SK-N-SH treated with all-trans-retinoic acid at 6 μM for 48 hours (cell line): ENCODE measurements around the gene TRIM71.

Experiments
- ATAC-seq: fragments of 200-7000 bp; cut with Tn5 transposase; 3 replicates; pipeline ENCODE4 v1.9.1; 2020; ENCODE audit warnings: mild to moderate bottlenecking, moderate library complexity
- ARNTL ChIP-seq: fragments of 450-650 bp; formaldehyde crosslinking; IDR thresholded peaks from 2 replicates; pipeline ENCODE4 v1.5.0; 2020; ENCODE audit warnings: low read depth, mild to moderate bottlenecking, moderate library complexity, borderline replicate concordance
- BACH2 ChIP-seq: fragments of 250-450 bp; sonication (Bioruptor Pico); IDR thresholded peaks from 2 replicates; pipeline ENCODE4 v1.9.0; 2021; ENCODE audit warnings: mild to moderate bottlenecking, borderline replicate concordance
- CSDC2 ChIP-seq: fragments of 250-450 bp; sonication (Bioruptor Pico); IDR thresholded peaks from 2 replicates; pipeline ENCODE4 v1.5.0; 2020; ENCODE audit warnings: mild to moderate bottlenecking, moderate library complexity
- CSRNP3 ChIP-seq: fragments of 250-450 bp; sonication (Bioruptor Pico); IDR thresholded peaks from 2 replicates; pipeline ENCODE4 v1.5.1; 2021; ENCODE audit warnings: mild to moderate bottlenecking, moderate library complexity
- ESRRG ChIP-seq: fragments of 250-450 bp; sonication (Bioruptor Pico); IDR thresholded peaks from 2 replicates; pipeline ENCODE4 v1.6.1; 2021; ENCODE audit warnings: mild to moderate bottlenecking
- OSR1 ChIP-seq: fragments of 250-450 bp; sonication (Bioruptor Pico); IDR thresholded peaks from 2 replicates; pipeline ENCODE4 v1.8.0; 2022; ENCODE audit warnings: moderate library complexity, mild to moderate bottlenecking, inconsistent platforms
- POU6F1 ChIP-seq: fragments of 250-450 bp; sonication (Bioruptor Pico); IDR thresholded peaks from 2 replicates; pipeline ENCODE4 v1.8.0; 2021; ENCODE audit warnings: low read depth, mild to moderate bottlenecking, moderate library complexity, borderline replicate concordance
- PPARA ChIP-seq: fragments of 250-450 bp; sonication (Bioruptor Pico); IDR thresholded peaks from 2 replicates; pipeline ENCODE4 v1.5.0; 2020; ENCODE audit warnings: mild to moderate bottlenecking, borderline replicate concordance
- RARB ChIP-seq: fragments of 250-450 bp; sonication (Bioruptor Pico); IDR thresholded peaks from 2 replicates; pipeline ENCODE4 v1.8.0; 2021; ENCODE audit warnings: mild to moderate bottlenecking, moderate library complexity
- TCF4 ChIP-seq: fragments of 250-450 bp; sonication (Bioruptor Pico); IDR thresholded peaks from 2 replicates; pipeline ENCODE4 v1.8.0; 2021; ENCODE audit warnings: mild to moderate bottlenecking, moderate library complexity, borderline replicate concordance
- TOX ChIP-seq: fragments of 250-450 bp; sonication (Bioruptor Pico); IDR thresholded peaks from 2 replicates; pipeline ENCODE4 v1.8.0; 2021; ENCODE audit warnings: mild to moderate bottlenecking, moderate library complexity, borderline replicate concordance
- ZC3H10 ChIP-seq: fragments of 250-450 bp; sonication (Bioruptor Pico); IDR thresholded peaks from 2 replicates; pipeline ENCODE4 v1.5.1; 2021; ENCODE audit warnings: mild to moderate bottlenecking, moderate library complexity
- ZFP3 ChIP-seq: fragments of 250-450 bp; sonication (Bioruptor Pico); IDR thresholded peaks from 2 replicates; pipeline ENCODE4 v1.5.0; 2020; ENCODE audit warnings: mild to moderate bottlenecking, moderate library complexity
- ZFP30 ChIP-seq: fragments of 450-650 bp; formaldehyde crosslinking; IDR thresholded peaks from 2 replicates; pipeline ENCODE4 v1.5.0; 2022; ENCODE audit warnings: mild to moderate bottlenecking, moderate library complexity
- ZNF565 ChIP-seq: fragments of 450-650 bp; formaldehyde crosslinking; conservative IDR thresholded peaks from 2 replicates; pipeline ENCODE4 v1.5.0; 2020; ENCODE audit warnings: low read depth, mild to moderate bottlenecking, moderate library complexity
- TF ChIP-seq, protein P1 (sequence below): fragments of 250-450 bp; sonication (Bioruptor Pico); IDR thresholded peaks from 2 replicates; pipeline ENCODE4 v1.5.0; 2020; ENCODE audit warnings: mild to moderate bottlenecking, moderate library complexity
- TF ChIP-seq, protein P2 (sequence below): fragments of 250-450 bp; sonication (Bioruptor Pico); IDR thresholded peaks from 2 replicates; pipeline ENCODE4 v1.8.0; 2020; ENCODE audit warnings: mild to moderate bottlenecking, moderate library complexity, borderline replicate concordance
- TF ChIP-seq, protein P3 (sequence below): fragments of 250-450 bp; sonication (Bioruptor Pico); IDR thresholded peaks from 2 replicates; pipeline ENCODE4 v1.5.1; 2020; ENCODE audit warnings: low read depth, mild to moderate bottlenecking, moderate library complexity

The TRIM71 gene

GRCh38 chr3:32867954-32868353 lies 50.2 kb downstream of the TRIM71 start:
- TF ChIP-seq TOX (CRISPR knock-in tag) (no peak), OSR1 (CRISPR knock-in tag) (no peak), ARNTL (CRISPR knock-in tag) (no peak), RARB (CRISPR knock-in tag) (no peak), PPARA (CRISPR knock-in tag) (no peak), ZFP3 (no peak), CSRNP3 (CRISPR knock-in tag) (no peak)
- TF ChIP-seq, protein P1, sequence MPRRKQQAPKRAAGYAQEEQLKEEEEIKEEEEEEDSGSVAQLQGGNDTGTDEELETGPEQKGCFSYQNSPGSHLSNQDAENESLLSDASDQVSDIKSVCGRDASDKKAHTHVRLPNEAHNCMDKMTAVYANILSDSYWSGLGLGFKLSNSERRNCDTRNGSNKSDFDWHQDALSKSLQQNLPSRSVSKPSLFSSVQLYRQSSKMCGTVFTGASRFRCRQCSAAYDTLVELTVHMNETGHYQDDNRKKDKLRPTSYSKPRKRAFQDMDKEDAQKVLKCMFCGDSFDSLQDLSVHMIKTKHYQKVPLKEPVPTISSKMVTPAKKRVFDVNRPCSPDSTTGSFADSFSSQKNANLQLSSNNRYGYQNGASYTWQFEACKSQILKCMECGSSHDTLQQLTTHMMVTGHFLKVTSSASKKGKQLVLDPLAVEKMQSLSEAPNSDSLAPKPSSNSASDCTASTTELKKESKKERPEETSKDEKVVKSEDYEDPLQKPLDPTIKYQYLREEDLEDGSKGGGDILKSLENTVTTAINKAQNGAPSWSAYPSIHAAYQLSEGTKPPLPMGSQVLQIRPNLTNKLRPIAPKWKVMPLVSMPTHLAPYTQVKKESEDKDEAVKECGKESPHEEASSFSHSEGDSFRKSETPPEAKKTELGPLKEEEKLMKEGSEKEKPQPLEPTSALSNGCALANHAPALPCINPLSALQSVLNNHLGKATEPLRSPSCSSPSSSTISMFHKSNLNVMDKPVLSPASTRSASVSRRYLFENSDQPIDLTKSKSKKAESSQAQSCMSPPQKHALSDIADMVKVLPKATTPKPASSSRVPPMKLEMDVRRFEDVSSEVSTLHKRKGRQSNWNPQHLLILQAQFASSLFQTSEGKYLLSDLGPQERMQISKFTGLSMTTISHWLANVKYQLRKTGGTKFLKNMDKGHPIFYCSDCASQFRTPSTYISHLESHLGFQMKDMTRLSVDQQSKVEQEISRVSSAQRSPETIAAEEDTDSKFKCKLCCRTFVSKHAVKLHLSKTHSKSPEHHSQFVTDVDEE (CRISPR knock-in tag) = no peak
- TF ChIP-seq, protein P2, sequence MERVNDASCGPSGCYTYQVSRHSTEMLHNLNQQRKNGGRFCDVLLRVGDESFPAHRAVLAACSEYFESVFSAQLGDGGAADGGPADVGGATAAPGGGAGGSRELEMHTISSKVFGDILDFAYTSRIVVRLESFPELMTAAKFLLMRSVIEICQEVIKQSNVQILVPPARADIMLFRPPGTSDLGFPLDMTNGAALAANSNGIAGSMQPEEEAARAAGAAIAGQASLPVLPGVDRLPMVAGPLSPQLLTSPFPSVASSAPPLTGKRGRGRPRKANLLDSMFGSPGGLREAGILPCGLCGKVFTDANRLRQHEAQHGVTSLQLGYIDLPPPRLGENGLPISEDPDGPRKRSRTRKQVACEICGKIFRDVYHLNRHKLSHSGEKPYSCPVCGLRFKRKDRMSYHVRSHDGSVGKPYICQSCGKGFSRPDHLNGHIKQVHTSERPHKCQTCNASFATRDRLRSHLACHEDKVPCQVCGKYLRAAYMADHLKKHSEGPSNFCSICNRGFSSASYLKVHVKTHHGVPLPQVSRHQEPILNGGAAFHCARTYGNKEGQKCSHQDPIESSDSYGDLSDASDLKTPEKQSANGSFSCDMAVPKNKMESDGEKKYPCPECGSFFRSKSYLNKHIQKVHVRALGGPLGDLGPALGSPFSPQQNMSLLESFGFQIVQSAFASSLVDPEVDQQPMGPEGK (CRISPR knock-in tag) = no peak
- TF ChIP-seq, protein P3, sequence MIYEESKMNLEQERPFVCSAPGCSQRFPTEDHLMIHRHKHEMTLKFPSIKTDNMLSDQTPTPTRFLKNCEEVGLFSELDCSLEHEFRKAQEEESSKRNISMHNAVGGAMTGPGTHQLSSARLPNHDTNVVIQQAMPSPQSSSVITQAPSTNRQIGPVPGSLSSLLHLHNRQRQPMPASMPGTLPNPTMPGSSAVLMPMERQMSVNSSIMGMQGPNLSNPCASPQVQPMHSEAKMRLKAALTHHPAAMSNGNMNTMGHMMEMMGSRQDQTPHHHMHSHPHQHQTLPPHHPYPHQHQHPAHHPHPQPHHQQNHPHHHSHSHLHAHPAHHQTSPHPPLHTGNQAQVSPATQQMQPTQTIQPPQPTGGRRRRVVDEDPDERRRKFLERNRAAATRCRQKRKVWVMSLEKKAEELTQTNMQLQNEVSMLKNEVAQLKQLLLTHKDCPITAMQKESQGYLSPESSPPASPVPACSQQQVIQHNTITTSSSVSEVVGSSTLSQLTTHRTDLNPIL (CRISPR knock-in tag) = no peak
- TF ChIP-seq, all 23 proteins: peak for 0
- no peak for ATAC-seq

- ATAC-seq = no peak
- TF ChIP-seq OSR1 (CRISPR knock-in tag) (no peak), ZFP3 (no peak), ESRRG (no peak), PPARA (CRISPR knock-in tag) (no peak), CSDC2 (no peak), ZNF565 (CRISPR knock-in tag) (no peak)
- TF ChIP-seq, protein P3 (CRISPR knock-in tag) = no peak
Measured at GRCh38 chr3:32868719-32869512, 51.1 kb downstream of the TRIM71 start.

- no peak for ATAC-seq
- TF ChIP-seq BACH2 (CRISPR knock-in tag) (no peak), TCF4 (CRISPR knock-in tag) (no peak), CSRNP3 (CRISPR knock-in tag) (no peak), ZNF565 (CRISPR knock-in tag) (no peak), ZFP30 (no peak), ARNTL (CRISPR knock-in tag) (no peak), RARB (CRISPR knock-in tag) (no peak), ESRRG (no peak), POU6F1 (CRISPR knock-in tag) (no peak), ZC3H10 (CRISPR knock-in tag) (no peak)
- TF ChIP-seq, protein P3 (CRISPR knock-in tag) = no peak
Measured at GRCh38 chr3:32869513-32870047, 51.8 kb downstream of the TRIM71 start.
